Lower leg skin (tissue), 3 donors: Measurements from ENCODE around the gene HHIP.

Source experiments
- POLR2A ChIP-seq, 2 donors: fragments of 450-650 bp; IDR thresholded peaks; one replicate each; pipeline ENCODE4 v1.6.1; 2016 to 2017; ENCODE audit warnings: antibody characterized with exemption in 2 of 2, mild to moderate bottlenecking in 1 of 2, moderate library complexity in 1 of 2
- TF ChIP-seq, protein P1 (sequence below), 3 donors: fragments of 450-650 bp; IDR thresholded peaks; one replicate each; pipeline ENCODE4 v1.5.1; 2016; ENCODE audit warnings: antibody characterized with exemption in 3 of 3, mild to moderate bottlenecking in 3 of 3, moderate library complexity in 2 of 3

DNA sequence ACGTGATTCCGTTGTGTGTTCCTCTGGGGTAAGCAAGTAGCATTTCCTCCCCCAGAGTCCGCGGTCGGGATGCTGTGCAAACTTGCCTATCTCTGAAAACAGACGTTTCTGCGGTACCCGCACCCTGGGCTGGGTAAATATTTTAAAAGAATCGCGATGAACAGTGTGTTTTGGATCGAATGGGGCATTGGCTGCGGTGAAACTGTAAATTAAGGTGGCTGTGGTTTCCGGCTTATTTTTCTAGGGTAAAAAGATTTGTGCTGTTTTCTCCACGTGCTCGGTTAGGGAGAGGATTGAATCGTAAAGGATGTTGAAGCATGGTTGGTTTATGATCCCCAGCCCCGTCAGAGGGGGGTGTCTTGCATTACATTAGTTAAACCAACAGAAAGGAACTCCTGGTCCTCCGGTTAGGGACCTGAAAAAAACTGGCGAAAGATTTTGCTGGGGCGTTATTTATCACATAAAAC, 1.2 kb downstream of the HHIP start:
- TF ChIP-seq, protein P1, sequence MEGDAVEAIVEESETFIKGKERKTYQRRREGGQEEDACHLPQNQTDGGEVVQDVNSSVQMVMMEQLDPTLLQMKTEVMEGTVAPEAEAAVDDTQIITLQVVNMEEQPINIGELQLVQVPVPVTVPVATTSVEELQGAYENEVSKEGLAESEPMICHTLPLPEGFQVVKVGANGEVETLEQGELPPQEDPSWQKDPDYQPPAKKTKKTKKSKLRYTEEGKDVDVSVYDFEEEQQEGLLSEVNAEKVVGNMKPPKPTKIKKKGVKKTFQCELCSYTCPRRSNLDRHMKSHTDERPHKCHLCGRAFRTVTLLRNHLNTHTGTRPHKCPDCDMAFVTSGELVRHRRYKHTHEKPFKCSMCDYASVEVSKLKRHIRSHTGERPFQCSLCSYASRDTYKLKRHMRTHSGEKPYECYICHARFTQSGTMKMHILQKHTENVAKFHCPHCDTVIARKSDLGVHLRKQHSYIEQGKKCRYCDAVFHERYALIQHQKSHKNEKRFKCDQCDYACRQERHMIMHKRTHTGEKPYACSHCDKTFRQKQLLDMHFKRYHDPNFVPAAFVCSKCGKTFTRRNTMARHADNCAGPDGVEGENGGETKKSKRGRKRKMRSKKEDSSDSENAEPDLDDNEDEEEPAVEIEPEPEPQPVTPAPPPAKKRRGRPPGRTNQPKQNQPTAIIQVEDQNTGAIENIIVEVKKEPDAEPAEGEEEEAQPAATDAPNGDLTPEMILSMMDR (IDR thresholded peaks at IDR 0.05) = no peak
- no peak for TF ChIP-seq POLR2A (IDR thresholded peaks at IDR 0.05)
